HepG2 (cell line): ENCODE measurements around the gene DOC2A. TPM values are rescaled to one million over a fixed set of nuclear protein-coding genes. Genes with fewer than 3 reads are reported as not detected.
"Not testable (repeated sequence)": the region's sequence is repeated elsewhere in the genome, so short reads cannot be mapped to it uniquely, and the experiment has no call there.

Experiments
- ATAC-seq: fragments of 200-7000 bp; cut with Tn5 transposase; 3 replicates; pipeline ENCODE4 v1.9.1; 2020; ENCODE audit warnings: mild to moderate bottlenecking, moderate library complexity
- BruUV-seq: library from RNA; stranded (reverse); fragments of 400-500 nt; replicated peaks from 2 replicates; lab custom pipeline; 2021; lab: Mats Ljungman, UMichigan
- CTCF ChIA-PET: fragments of 300-600 bp; formaldehyde crosslinking; extraction: SDS; loops from one replicate; lab custom pipeline; 2021; ENCODE audit warnings: low total read pairs, inconsistent platforms, low intra/inter-chr PET ratio; lab: Yijun Ruan, JAX
- POLR2A ChIA-PET: fragments of 350-600 bp; sonication (Branson Sonifier 250); formaldehyde crosslinking; loops from one replicate; lab custom pipeline; 2020; ENCODE audit warnings: antibody characterized with exemption, inconsistent platforms; lab: Yijun Ruan, JAX
- DNase-seq: peaks from one replicate; pipeline ENCODE4 v3.0.0-alpha.2; 2015; ENCODE audit warnings: low spot score
- FAIRE-seq: peaks from 3 replicates; lab custom pipeline; 2011; peaks lifted over from hg19 to GRCh38; lab: Jason Lieb, UNC
- H2AFZ ChIP-seq: one replicate; pipeline ENCODE4 v1.6.1; 2011; ENCODE audit warnings: low read length, inconsistent platforms
- H3K27ac ChIP-seq: fragments of 300-600 bp; 3 replicates; pipeline ENCODE4 v1.8.0; 2011; ENCODE audit warnings: mixed run types, mild to moderate bottlenecking, mixed read lengths, low read length, inconsistent platforms; ENCODE audit not compliant: insufficient read depth; ENCODE audit errors: extremely low read length
- H3K27me3 ChIP-seq, 2 experiments: fragments of 200-600 bp in 1 of 2; 2 replicates in 1 of 2; 3 replicates in 1 of 2; pipeline versions ENCODE4 v1.6.0 to v1.8.0; 2011; ENCODE audit warnings: low read length in 2 of 2, mild to moderate bottlenecking in 2 of 2, moderate library complexity in 2 of 2, inconsistent platforms in 1 of 2; ENCODE audit not compliant: insufficient read depth in 2 of 2, control insufficient read depth in 1 of 2
- H3K36me3 ChIP-seq, 2 experiments: fragments of 200-600 bp in 1 of 2; replicated peaks in 1 of 2; 2 replicates in 1 of 2; 3 replicates in 1 of 2; pipeline versions ENCODE4 v1.5.1 to v1.8.0; 2011; ENCODE audit warnings: low read length in 2 of 2, inconsistent platforms in 1 of 2; ENCODE audit not compliant: insufficient read depth in 2 of 2, control insufficient read depth in 1 of 2
- H3K4me1 ChIP-seq: 2 replicates; pipeline ENCODE4 v1.5.1; 2012; ENCODE audit warnings: low read length, inconsistent platforms; ENCODE audit not compliant: insufficient read depth
- H3K4me2 ChIP-seq: 2 replicates; pipeline ENCODE4 v1.6.0; 2011; ENCODE audit warnings: low read depth, low read length, inconsistent platforms
- H3K4me3 ChIP-seq, 3 experiments: fragments of 200-600 bp in 1 of 3; sonication (generic), shearing (Covaris generic) in 1 of 3; replicated peaks in 1 of 3; 2 replicates each; pipeline ENCODE4 v1.5.1; 2011 to 2016; ENCODE audit warnings: low read length in 3 of 3, inconsistent platforms in 2 of 3, low read depth in 2 of 3, mild to moderate bottlenecking in 2 of 3, control low read depth in 1 of 3, mixed read lengths in 1 of 3; ENCODE audit not compliant: insufficient read depth in 1 of 3
- H3K79me2 ChIP-seq: one replicate; pipeline ENCODE4 v1.6.1; 2011; ENCODE audit warnings: low read length, inconsistent platforms; ENCODE audit not compliant: insufficient read depth
- H3K9ac ChIP-seq: 2 replicates; pipeline ENCODE4 v1.6.0; 2011; ENCODE audit warnings: mild to moderate bottlenecking, low read depth, low read length, inconsistent platforms; ENCODE audit not compliant: insufficient read depth
- H3K9me3 ChIP-seq: 2 replicates; pipeline ENCODE4 v1.5.1; 2012; ENCODE audit warnings: mild to moderate bottlenecking, low read length
- H4K20me1 ChIP-seq: 2 replicates; pipeline ENCODE4 v1.6.0; 2011; ENCODE audit warnings: inconsistent platforms, mild to moderate bottlenecking, low read length, moderate library complexity; ENCODE audit not compliant: insufficient read depth
- AHDC1 ChIP-seq: sonication (generic); formaldehyde crosslinking; IDR thresholded peaks from 2 replicates; pipeline ENCODE4 v1.5.1; 2020; ENCODE audit warnings: mild to moderate bottlenecking, missing genetic modification reagents, borderline replicate concordance
- ASH2L ChIP-seq: fragments of 300-600, 200-600 bp; sonication (generic); IDR thresholded peaks from 2 replicates; pipeline ENCODE4 v1.7.0; 2017; ENCODE audit warnings: low read depth, mild to moderate bottlenecking, moderate library complexity, mixed read lengths, low read length; ENCODE audit not compliant: insufficient read length
- RARG ChIP-seq: sonication (generic); formaldehyde crosslinking; IDR thresholded peaks from 2 replicates; pipeline ENCODE4 v1.4.0; 2020; ENCODE audit warnings: low read depth, mild to moderate bottlenecking, missing genetic modification reagents
- XBP1 ChIP-seq: sonication (generic); formaldehyde crosslinking; IDR thresholded peaks from 2 replicates; pipeline ENCODE4 v1.5.0; 2020; ENCODE audit warnings: missing genetic modification reagents
- ZBTB44 ChIP-seq: sonication (generic); formaldehyde crosslinking; IDR thresholded peaks from 2 replicates; pipeline ENCODE4 v1.4.0; 2020; ENCODE audit warnings: missing genetic modification reagents
- ZFP62 ChIP-seq: sonication (generic); formaldehyde crosslinking; IDR thresholded peaks from 2 replicates; pipeline ENCODE4 v1.4.0; 2020; ENCODE audit warnings: missing genetic modification reagents
- ZKSCAN1 ChIP-seq: fragments of 150-350 bp; IDR thresholded peaks from 2 replicates; pipeline ENCODE4 v1.6.1; 2014; ENCODE audit warnings: low read length
- ZKSCAN8 ChIP-seq: IDR thresholded peaks from 2 replicates; pipeline ENCODE4 v1.6.1; 2016; ENCODE audit warnings: borderline replicate concordance, missing genetic modification reagents, missing compliant biosample characterization
- ZMAT3 ChIP-seq: sonication (generic); formaldehyde crosslinking; conservative IDR thresholded peaks from 2 replicates; pipeline ENCODE4 v1.7.0; 2021; ENCODE audit warnings: missing genetic modification reagents
- ZNF121 ChIP-seq: sonication (generic); formaldehyde crosslinking; IDR thresholded peaks from 2 replicates; pipeline ENCODE4 v1.5.0; 2020; ENCODE audit warnings: mild to moderate bottlenecking, missing genetic modification reagents
- ZNF235 ChIP-seq: sonication (generic); formaldehyde crosslinking; IDR thresholded peaks from 2 replicates; pipeline ENCODE4 v1.8.1; 2023; ENCODE audit warnings: mild to moderate bottlenecking, missing genetic modification reagents, borderline replicate concordance
- ZNF777 ChIP-seq: sonication (generic); formaldehyde crosslinking; IDR thresholded peaks from 2 replicates; pipeline ENCODE4 v1.4.0; 2020; ENCODE audit warnings: missing genetic modification reagents
- WGBS: methylation state at CpG from one replicate; pipeline ENCODE4 v1.1.6; 2017; ENCODE audit warnings: low lambda C conversion rate; 5-methylcytosine and 5-hydroxymethylcytosine counted together
- in situ Hi-C: cut with HindIII; loops from 2 replicates; pipeline ENCODE4 v1.10.0; 2017; ENCODE audit warnings: low pct_unique_long_range_greater_than_20kb; ENCODE audit not compliant: extremely low pct_ligation_motif_present
- intact Hi-C: fragments of 100-400 bp; cut with micrococcal nuclease; formaldehyde crosslinking; loops from one replicate; pipeline ENCODE4 v1.10.0; 2022; ENCODE audit not compliant: unreplicated experiment
- polyA plus RNA-seq, 8 experiments: library from polyadenylated mRNA; depleted of rRNA in 3 of 8; stranded (reverse) in 7 of 8; unstranded in 1 of 8; fragments of >200 nt; fragmentation: Illumina TruSeq in 4 of 8; extraction: Trizol in 4 of 8; gene quantifications; 2 replicates each; pipeline versions ENCODE4 v1.2.1 to v1.2.3, GENCODE V29; 2011 to 2016; ENCODE audit warnings: low read depth in 4 of 8, missing spikeins in 1 of 8, mixed read lengths in 1 of 8; ENCODE audit not compliant: insufficient read depth in 1 of 8
- total RNA-seq, 5 experiments: library from RNA; depleted of rRNA; stranded (reverse); fragments of >200 nt; fragmentation: Illumina TruSeq; extraction: Trizol; gene quantifications; 2 replicates each; pipeline ENCODE4 v1.2.3, GENCODE V29; 2016; ENCODE audit warnings: low read depth in 1 of 5

The DOC2A gene
- total and polyA plus RNA-seq, 2 of the 13 experiments (the other 11 are each of a cell fraction or from before 2014, with no cell fraction given) = 0.15 to 0.55 TPM

GRCh38 chr16:30040690-30041089 lies 29.9 kb upstream of the DOC2A start:
- H3K9ac ChIP-seq, H3K4me2 ChIP-seq, H3K9me3 ChIP-seq, ATAC-seq, CTCF ChIA-PET, POLR2A ChIA-PET, H4K20me1 ChIP-seq, H3K4me3 ChIP-seq, FAIRE-seq, H3K36me3 ChIP-seq, H2AFZ ChIP-seq, H3K79me2 ChIP-seq, DNase-seq, intact Hi-C loops, in situ Hi-C loops, H3K27ac ChIP-seq, BruUV-seq: not testable (repeated sequence)
- peaks cover 0 to 19% of the 10 kb centered on the region in 2 experiments; a peak in 2 of 5 replicates for H3K27me3 ChIP-seq
- peaks cover 11% of the 10 kb centered on the region for H3K4me1 ChIP-seq
- peak; percentile 78; the same call in 1 of the 2 replicates for TF ChIP-seq ZNF121 (CRISPR knock-in tag)
- 7% methylated on average over 5 of the region's 5 CpGs for WGBS

GRCh38 chr16:30040221-30040620 lies 29.4 kb upstream of the DOC2A start:
- DNase-seq (no peak), FAIRE-seq (no peak), ATAC-seq (no peak)
- BruUV-seq = no TSS peak
- intact Hi-C loops (no loop called here), in situ Hi-C loops (no loop called here)
- H3K4me3 ChIP-seq = no peak overlapping the region
- no peaks in the 10 kb centered on the region for H3K36me3 ChIP-seq
- no peaks in the 10 kb centered on the region for H4K20me1 ChIP-seq
- peaks cover 8% of the 10 kb centered on the region; the same call in 1 of the 2 replicates for H3K4me1 ChIP-seq
- no peaks in the 10 kb centered on the region for H3K9me3 ChIP-seq
- POLR2A ChIA-PET = no interaction called here
- peaks cover 0 to 16% of the 10 kb centered on the region in 2 experiments; a peak in 2 of 5 replicates for H3K27me3 ChIP-seq
- no peak overlapping the region for H3K9ac ChIP-seq
- H2AFZ ChIP-seq = no peak overlapping the region
- WGBS = 22% methylated on average over 5 of the region's 5 CpGs
- CTCF ChIA-PET = no interaction called here
- no peak overlapping the region for H3K4me2 ChIP-seq
- no peaks in the 10 kb centered on the region for H3K79me2 ChIP-seq
- H3K27ac ChIP-seq = no peak overlapping the region
- no peak for TF ChIP-seq ZBTB44 (CRISPR knock-in tag)
- no peak for TF ChIP-seq ZKSCAN1
- no peak for TF ChIP-seq RARG (CRISPR knock-in tag)
- no peak for TF ChIP-seq ZKSCAN8
- no peak for TF ChIP-seq AHDC1 (CRISPR knock-in tag)
- no peak for TF ChIP-seq ZNF777 (CRISPR knock-in tag)
- TF ChIP-seq ASH2L = no peak
- TF ChIP-seq ZMAT3 = no peak
- TF ChIP-seq XBP1 = no peak
- no peak for TF ChIP-seq ZFP62 (CRISPR knock-in tag)
- no peak for TF ChIP-seq ZNF235
